HepG2 (cell line): ENCODE measurements around the gene DNASE2. TPM values are rescaled to one million over a fixed set of nuclear protein-coding genes. Genes with fewer than 3 reads are reported as not detected.

Source experiments
- ATAC-seq: fragments of 200-7000 bp; cut with Tn5 transposase; 3 replicates; pipeline ENCODE4 v1.9.1; 2020; ENCODE audit warnings: mild to moderate bottlenecking, moderate library complexity
- BruUV-seq: library from RNA; stranded (reverse); fragments of 400-500 nt; replicated peaks from 2 replicates; lab custom pipeline; 2021; lab: Mats Ljungman, UMichigan
- CTCF ChIA-PET: fragments of 300-600 bp; formaldehyde crosslinking; extraction: SDS; loops from one replicate; lab custom pipeline; 2021; ENCODE audit warnings: low total read pairs, inconsistent platforms, low intra/inter-chr PET ratio; lab: Yijun Ruan, JAX
- POLR2A ChIA-PET: fragments of 350-600 bp; sonication (Branson Sonifier 250); formaldehyde crosslinking; loops from one replicate; lab custom pipeline; 2020; ENCODE audit warnings: antibody characterized with exemption, inconsistent platforms; lab: Yijun Ruan, JAX
- DNase-seq: peaks from one replicate; pipeline ENCODE4 v3.0.0-alpha.2; 2015; ENCODE audit warnings: low spot score
- FAIRE-seq: peaks from 3 replicates; lab custom pipeline; 2011; peaks lifted over from hg19 to GRCh38; lab: Jason Lieb, UNC
- H2AFZ ChIP-seq: one replicate; pipeline ENCODE4 v1.6.1; 2011; ENCODE audit warnings: low read length, inconsistent platforms
- H3K27ac ChIP-seq: fragments of 300-600 bp; 3 replicates; pipeline ENCODE4 v1.8.0; 2011; ENCODE audit warnings: mixed run types, mild to moderate bottlenecking, mixed read lengths, low read length, inconsistent platforms; ENCODE audit not compliant: insufficient read depth; ENCODE audit errors: extremely low read length
- H3K27me3 ChIP-seq, 2 experiments: fragments of 200-600 bp in 1 of 2; 2 replicates in 1 of 2; 3 replicates in 1 of 2; pipeline versions ENCODE4 v1.6.0 to v1.8.0; 2011; ENCODE audit warnings: low read length in 2 of 2, mild to moderate bottlenecking in 2 of 2, moderate library complexity in 2 of 2, inconsistent platforms in 1 of 2; ENCODE audit not compliant: insufficient read depth in 2 of 2, control insufficient read depth in 1 of 2
- H3K36me3 ChIP-seq, 2 experiments: fragments of 200-600 bp in 1 of 2; replicated peaks in 1 of 2; 2 replicates in 1 of 2; 3 replicates in 1 of 2; pipeline versions ENCODE4 v1.5.1 to v1.8.0; 2011; ENCODE audit warnings: low read length in 2 of 2, inconsistent platforms in 1 of 2; ENCODE audit not compliant: insufficient read depth in 2 of 2, control insufficient read depth in 1 of 2
- H3K4me1 ChIP-seq: 2 replicates; pipeline ENCODE4 v1.5.1; 2012; ENCODE audit warnings: low read length, inconsistent platforms; ENCODE audit not compliant: insufficient read depth
- H3K4me2 ChIP-seq: 2 replicates; pipeline ENCODE4 v1.6.0; 2011; ENCODE audit warnings: low read depth, low read length, inconsistent platforms
- H3K4me3 ChIP-seq, 3 experiments: fragments of 200-600 bp in 1 of 3; sonication (generic), shearing (Covaris generic) in 1 of 3; replicated peaks in 1 of 3; 2 replicates each; pipeline ENCODE4 v1.5.1; 2011 to 2016; ENCODE audit warnings: low read length in 3 of 3, inconsistent platforms in 2 of 3, low read depth in 2 of 3, mild to moderate bottlenecking in 2 of 3, control low read depth in 1 of 3, mixed read lengths in 1 of 3; ENCODE audit not compliant: insufficient read depth in 1 of 3
- H3K79me2 ChIP-seq: one replicate; pipeline ENCODE4 v1.6.1; 2011; ENCODE audit warnings: low read length, inconsistent platforms; ENCODE audit not compliant: insufficient read depth
- H3K9ac ChIP-seq: 2 replicates; pipeline ENCODE4 v1.6.0; 2011; ENCODE audit warnings: mild to moderate bottlenecking, low read depth, low read length, inconsistent platforms; ENCODE audit not compliant: insufficient read depth
- H3K9me3 ChIP-seq: 2 replicates; pipeline ENCODE4 v1.5.1; 2012; ENCODE audit warnings: mild to moderate bottlenecking, low read length
- H4K20me1 ChIP-seq: 2 replicates; pipeline ENCODE4 v1.6.0; 2011; ENCODE audit warnings: inconsistent platforms, mild to moderate bottlenecking, low read length, moderate library complexity; ENCODE audit not compliant: insufficient read depth
- CREB1 ChIP-seq, 2 experiments: fragments of 450-650 bp in 1 of 2; IDR thresholded peaks; 2 replicates each; pipeline ENCODE4 v1.6.1; 2016 to 2017; ENCODE audit warnings: control low read depth in 1 of 2, mild to moderate bottlenecking in 1 of 2, missing compliant biosample characterization in 1 of 2, missing genetic modification characterization in 1 of 2
- FOXK1 ChIP-seq: sonication (generic); formaldehyde crosslinking; IDR thresholded peaks from 2 replicates; pipeline ENCODE4 v1.4.0; 2020; ENCODE audit warnings: low read depth, missing genetic modification reagents, borderline replicate concordance
- NKX3-1 ChIP-seq: sonication (generic); formaldehyde crosslinking; IDR thresholded peaks from 2 replicates; pipeline ENCODE4 v1.5.0; 2020; ENCODE audit warnings: missing genetic modification reagents
- PCBP1 ChIP-seq: fragments of 200-400 bp; formaldehyde crosslinking; IDR thresholded peaks from 2 replicates; pipeline ENCODE4 v1.6.1; 2017; ENCODE audit warnings: mild to moderate bottlenecking, low read depth, low read length, borderline replicate concordance
- RCOR2 ChIP-seq: IDR thresholded peaks from 2 replicates; pipeline ENCODE4 v1.6.1; 2016; ENCODE audit warnings: missing biosample characterization, missing genetic modification reagents
- REPIN1 ChIP-seq: sonication (generic); formaldehyde crosslinking; IDR thresholded peaks from 2 replicates; pipeline ENCODE4 v1.8.0; 2022; ENCODE audit warnings: missing genetic modification reagents, low read depth, mild to moderate bottlenecking, borderline replicate concordance
- SMAD3 ChIP-seq: sonication (generic); formaldehyde crosslinking; IDR thresholded peaks from 2 replicates; pipeline ENCODE4 v1.4.0; 2020; ENCODE audit warnings: missing genetic modification reagents
- WIZ ChIP-seq: sonication (generic); formaldehyde crosslinking; IDR thresholded peaks from 2 replicates; pipeline ENCODE4 v1.5.1; 2020; ENCODE audit warnings: mild to moderate bottlenecking, missing genetic modification reagents
- ZFP1 ChIP-seq: IDR thresholded peaks from 2 replicates; pipeline ENCODE4 v1.6.1; 2016
- ZKSCAN5 ChIP-seq: sonication (generic); formaldehyde crosslinking; IDR thresholded peaks from 2 replicates; pipeline ENCODE4 v1.5.1; 2020; ENCODE audit warnings: mild to moderate bottlenecking, missing genetic modification reagents
- ZMYM4 ChIP-seq: sonication (generic); formaldehyde crosslinking; IDR thresholded peaks from 2 replicates; pipeline ENCODE4 v1.8.1; 2023; ENCODE audit warnings: mild to moderate bottlenecking, missing genetic modification reagents
- ZNF205 ChIP-seq: IDR thresholded peaks from 2 replicates; pipeline ENCODE4 v1.6.1; 2018; ENCODE audit warnings: missing biosample characterization, missing genetic modification reagents
- ZNF337 ChIP-seq: sonication (generic); formaldehyde crosslinking; IDR thresholded peaks from 2 replicates; pipeline ENCODE4 v1.5.1; 2020; ENCODE audit warnings: missing genetic modification reagents, low read depth, mild to moderate bottlenecking, borderline replicate concordance
- ZNF792 ChIP-seq: IDR thresholded peaks from 2 replicates; pipeline ENCODE4 v1.6.1; 2016
- WGBS: methylation state at CpG from one replicate; pipeline ENCODE4 v1.1.6; 2017; ENCODE audit warnings: low lambda C conversion rate; 5-methylcytosine and 5-hydroxymethylcytosine counted together
- in situ Hi-C: cut with HindIII; loops from 2 replicates; pipeline ENCODE4 v1.10.0; 2017; ENCODE audit warnings: low pct_unique_long_range_greater_than_20kb; ENCODE audit not compliant: extremely low pct_ligation_motif_present
- intact Hi-C: fragments of 100-400 bp; cut with micrococcal nuclease; formaldehyde crosslinking; loops from one replicate; pipeline ENCODE4 v1.10.0; 2022; ENCODE audit not compliant: unreplicated experiment
- polyA plus RNA-seq, 8 experiments: library from polyadenylated mRNA; depleted of rRNA in 3 of 8; stranded (reverse) in 7 of 8; unstranded in 1 of 8; fragments of >200 nt; fragmentation: Illumina TruSeq in 4 of 8; extraction: Trizol in 4 of 8; gene quantifications; 2 replicates each; pipeline versions ENCODE4 v1.2.1 to v1.2.3, GENCODE V29; 2011 to 2016; ENCODE audit warnings: low read depth in 4 of 8, missing spikeins in 1 of 8, mixed read lengths in 1 of 8; ENCODE audit not compliant: insufficient read depth in 1 of 8
- total RNA-seq, 5 experiments: library from RNA; depleted of rRNA; stranded (reverse); fragments of >200 nt; fragmentation: Illumina TruSeq; extraction: Trizol; gene quantifications; 2 replicates each; pipeline ENCODE4 v1.2.3, GENCODE V29; 2016; ENCODE audit warnings: low read depth in 1 of 5
- TF ChIP-seq, protein P1 (sequence below): sonication (generic); formaldehyde crosslinking; IDR thresholded peaks from 2 replicates; pipeline ENCODE4 v1.4.0; 2020; ENCODE audit warnings: missing genetic modification reagents, borderline replicate concordance
- TF ChIP-seq, protein P2 (sequence below): sonication (generic); formaldehyde crosslinking; IDR thresholded peaks from 2 replicates; pipeline ENCODE4 v1.4.0; 2020; ENCODE audit warnings: missing genetic modification reagents, borderline replicate concordance
- TF ChIP-seq, protein P3 (sequence below): IDR thresholded peaks from 2 replicates; pipeline ENCODE4 v1.6.1; 2016

DNASE2 gene
- total and polyA plus RNA-seq, 2 of the 13 experiments (the other 11 are each of a cell fraction or from before 2014, with no cell fraction given): 7.5 to 16.2 TPM

DNA sequence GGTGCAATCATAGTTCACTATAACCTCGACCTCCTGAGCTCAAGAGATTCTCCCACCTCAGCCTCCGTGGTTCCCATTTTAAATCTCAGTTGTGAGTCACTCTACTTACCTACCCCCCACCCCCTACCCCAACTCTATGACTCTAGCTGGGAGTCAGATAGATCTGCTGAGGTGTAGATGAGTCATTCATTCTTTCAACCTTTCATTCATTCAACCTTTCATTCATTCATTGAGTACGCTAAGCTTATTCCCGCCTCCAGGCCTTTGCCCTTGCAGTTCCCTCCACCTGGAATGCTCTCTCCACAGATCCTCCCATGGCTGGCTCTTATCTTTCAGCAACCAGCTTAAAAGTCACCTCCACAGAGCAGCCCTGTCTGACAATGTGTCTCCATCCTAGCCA lies 44.0 kb downstream of the DNASE2 start (continued):
- no peak for TF ChIP-seq PCBP1

DNA sequence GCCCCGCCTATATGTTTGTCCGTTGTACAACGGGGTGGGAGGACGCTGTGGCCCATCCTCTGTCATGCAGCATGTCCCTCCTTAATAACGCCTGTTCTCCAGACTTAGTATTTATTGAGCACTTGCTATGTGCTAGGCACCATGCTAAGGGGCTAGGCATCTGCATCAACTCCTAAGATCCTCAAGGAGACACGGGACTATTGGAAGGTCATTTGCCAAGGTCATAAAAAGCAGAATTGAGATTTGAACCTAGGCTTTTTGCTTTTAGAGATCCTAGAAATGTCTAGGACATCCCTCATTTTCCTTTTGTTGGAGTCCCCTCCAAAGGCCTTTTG lies 44.8 kb downstream of the DNASE2 start:
- Histone ChIP-seq H3K4me1 (peaks cover 51% of the 10 kb centered on the region), H3K9ac (no peak overlapping the region), H3K27ac (no peak overlapping the region), H3K4me2 (peak overlapping the region; percentile 67), H3K36me3 (no peaks in the 10 kb centered on the region), H3K9me3 (no peaks in the 10 kb centered on the region), H3K4me3 (peak overlapping the region in 1 of 3 experiments; percentile 67; a peak in 1 of 6 replicates), H4K20me1 (no peaks in the 10 kb centered on the region)
- ChIA-PET POLR2A (no interaction called here), CTCF (no interaction called here)
- FAIRE-seq: no peak
- in situ Hi-C loops: loop anchor here (5.0 kb wide), 1 partner anchor 64 kb away; no protein-coding TSS in a partner anchor
- 0% methylated on average over 1 of the region's 6 CpGs for WGBS
- no peak for ATAC-seq
- intact Hi-C loops: no loop called here
- DNase-seq: no peak
- BruUV-seq: no TSS peak
- no peak for TF ChIP-seq ZKSCAN5 (CRISPR knock-in tag)
- peak; percentile 76; the same call in 1 of the 2 replicates for TF ChIP-seq REPIN1 (CRISPR knock-in tag)
- TF ChIP-seq ZFP1 (CRISPR knock-in tag): no peak
- TF ChIP-seq NKX3-1 (CRISPR knock-in tag): no peak
- TF ChIP-seq RCOR2 (CRISPR knock-in tag): 0 out of 2 replicates have a peak, but pooled peaks have one; percentile 5
- TF ChIP-seq ZMYM4 (CRISPR knock-in tag): peak; percentile 6; the same call in 1 of the 2 replicates
- no peak for TF ChIP-seq CREB1 (IDR thresholded peaks at IDR 0.05)
- peak; percentile 53; the same call in 1 of the 2 replicates for TF ChIP-seq CREB1 (CRISPR knock-in tag; IDR thresholded peaks at IDR 0.05)
- TF ChIP-seq, protein P1, sequence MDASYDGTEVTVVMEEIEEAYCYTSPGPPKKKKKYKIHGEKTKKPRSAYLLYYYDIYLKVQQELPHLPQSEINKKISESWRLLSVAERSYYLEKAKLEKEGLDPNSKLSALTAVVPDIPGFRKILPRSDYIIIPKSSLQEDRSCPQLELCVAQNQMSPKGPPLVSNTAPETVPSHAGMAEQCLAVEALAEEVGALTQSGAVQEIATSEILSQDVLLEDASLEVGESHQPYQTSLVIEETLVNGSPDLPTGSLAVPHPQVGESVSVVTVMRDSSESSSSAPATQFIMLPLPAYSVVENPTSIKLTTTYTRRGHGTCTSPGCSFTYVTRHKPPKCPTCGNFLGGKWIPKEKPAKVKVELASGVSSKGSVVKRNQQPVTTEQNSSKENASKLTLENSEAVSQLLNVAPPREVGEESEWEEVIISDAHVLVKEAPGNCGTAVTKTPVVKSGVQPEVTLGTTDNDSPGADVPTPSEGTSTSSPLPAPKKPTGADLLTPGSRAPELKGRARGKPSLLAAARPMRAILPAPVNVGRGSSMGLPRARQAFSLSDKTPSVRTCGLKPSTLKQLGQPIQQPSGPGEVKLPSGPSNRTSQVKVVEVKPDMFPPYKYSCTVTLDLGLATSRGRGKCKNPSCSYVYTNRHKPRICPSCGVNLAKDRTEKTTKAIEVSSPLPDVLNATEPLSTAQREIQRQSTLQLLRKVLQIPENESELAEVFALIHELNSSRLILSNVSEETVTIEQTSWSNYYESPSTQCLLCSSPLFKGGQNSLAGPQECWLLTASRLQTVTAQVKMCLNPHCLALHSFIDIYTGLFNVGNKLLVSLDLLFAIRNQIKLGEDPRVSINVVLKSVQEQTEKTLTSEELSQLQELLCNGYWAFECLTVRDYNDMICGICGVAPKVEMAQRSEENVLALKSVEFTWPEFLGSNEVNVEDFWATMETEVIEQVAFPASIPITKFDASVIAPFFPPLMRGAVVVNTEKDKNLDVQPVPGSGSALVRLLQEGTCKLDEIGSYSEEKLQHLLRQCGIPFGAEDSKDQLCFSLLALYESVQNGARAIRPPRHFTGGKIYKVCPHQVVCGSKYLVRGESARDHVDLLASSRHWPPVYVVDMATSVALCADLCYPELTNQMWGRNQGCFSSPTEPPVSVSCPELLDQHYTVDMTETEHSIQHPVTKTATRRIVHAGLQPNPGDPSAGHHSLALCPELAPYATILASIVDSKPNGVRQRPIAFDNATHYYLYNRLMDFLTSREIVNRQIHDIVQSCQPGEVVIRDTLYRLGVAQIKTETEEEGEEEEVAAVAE (CRISPR knock-in tag): 0 out of 2 replicates have a peak, but pooled peaks have one; percentile 3
- TF ChIP-seq, protein P2, sequence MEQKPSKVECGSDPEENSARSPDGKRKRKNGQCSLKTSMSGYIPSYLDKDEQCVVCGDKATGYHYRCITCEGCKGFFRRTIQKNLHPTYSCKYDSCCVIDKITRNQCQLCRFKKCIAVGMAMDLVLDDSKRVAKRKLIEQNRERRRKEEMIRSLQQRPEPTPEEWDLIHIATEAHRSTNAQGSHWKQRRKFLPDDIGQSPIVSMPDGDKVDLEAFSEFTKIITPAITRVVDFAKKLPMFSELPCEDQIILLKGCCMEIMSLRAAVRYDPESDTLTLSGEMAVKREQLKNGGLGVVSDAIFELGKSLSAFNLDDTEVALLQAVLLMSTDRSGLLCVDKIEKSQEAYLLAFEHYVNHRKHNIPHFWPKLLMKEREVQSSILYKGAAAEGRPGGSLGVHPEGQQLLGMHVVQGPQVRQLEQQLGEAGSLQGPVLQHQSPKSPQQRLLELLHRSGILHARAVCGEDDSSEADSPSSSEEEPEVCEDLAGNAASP: peak; percentile 5; the same call in 1 of the 2 replicates
- peak; percentile 53; the same call in 1 of the 2 replicates for TF ChIP-seq ZNF205 (CRISPR knock-in tag)
- TF ChIP-seq, protein P3, sequence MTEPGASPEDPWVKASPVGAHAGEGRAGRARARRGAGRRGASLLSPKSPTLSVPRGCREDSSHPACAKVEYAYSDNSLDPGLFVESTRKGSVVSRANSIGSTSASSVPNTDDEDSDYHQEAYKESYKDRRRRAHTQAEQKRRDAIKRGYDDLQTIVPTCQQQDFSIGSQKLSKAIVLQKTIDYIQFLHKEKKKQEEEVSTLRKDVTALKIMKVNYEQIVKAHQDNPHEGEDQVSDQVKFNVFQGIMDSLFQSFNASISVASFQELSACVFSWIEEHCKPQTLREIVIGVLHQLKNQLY (CRISPR knock-in tag): 0 out of 2 replicates have a peak, but pooled peaks have one; percentile 3
- no peak for TF ChIP-seq ZNF337
- 0 out of 2 replicates have a peak, but pooled peaks have one; percentile 3 for TF ChIP-seq SMAD3
- TF ChIP-seq ZNF792 (CRISPR knock-in tag): no peak
- 0 out of 2 replicates have a peak, but pooled peaks have one; percentile 48 for TF ChIP-seq FOXK1 (CRISPR knock-in tag)
- 0 out of 2 replicates have a peak, but pooled peaks have one; percentile 7 for TF ChIP-seq WIZ (CRISPR knock-in tag)
- TF ChIP-seq, all 625 proteins: peak for 11
- peaks cover 0 to 21% of the 10 kb centered on the region in 2 experiments; a peak in 2 of 5 replicates for H3K27me3 ChIP-seq
- no peak overlapping the region for H2AFZ ChIP-seq
- H3K79me2 ChIP-seq: no peaks in the 10 kb centered on the region
